ENCODE data around the gene C3orf85.

Gene C3orf85

GRCh38 chr3:109136523-109136922 lies at the start of gene C3orf85:
Gene C3orf85, plus strand, starts transcription at chr3:109136719. Its CDS starts 129 bp downstream, at chr3:109136848.
- no peak within 1 kb of the TSS for H3K27ac ChIP-seq (ENCODE audit: extremely low read depth, low read depth, low read length)
- no peaks in the 10 kb centered on the region for H3K4me1 ChIP-seq (ENCODE audit: control insufficient read depth, insufficient read depth, low read length)
- CTCF ChIA-PET, result no interaction called here
- H3K9me3 ChIP-seq (ENCODE audit: control insufficient read depth, insufficient read depth, low read depth, low read length), result no peaks in the 10 kb centered on the region
- no peak within 1 kb of the TSS for H3K4me3 ChIP-seq (ENCODE audit: low read depth, low read length)
- POLR2A ChIA-PET, result no interaction called here
- TF ChIP-seq SETDB1 (IDR thresholded peaks at IDR 0.05; ENCODE audit: insufficient read length, low read length) (no peak), ZNF777 (tag by site-specific recombination; IDR thresholded peaks at IDR 0.05; ENCODE audit: borderline replicate concordance) (no peak), ZNF416 (tag by site-specific recombination; IDR thresholded peaks at IDR 0.05) (no peak), ZBTB1 (tag by site-specific recombination; IDR thresholded peaks at IDR 0.05) (no peak), REST (tag by site-specific recombination; IDR thresholded peaks at IDR 0.05) (no peak), ZNF561 (tag by site-specific recombination; IDR thresholded peaks at IDR 0.05; ENCODE audit: borderline replicate concordance) (no peak), ZBTB10 (tag by site-specific recombination; IDR thresholded peaks at IDR 0.05) (no peak), ZNF654 (tag by site-specific recombination; IDR thresholded peaks at IDR 0.05; ENCODE audit: low read depth) (no peak), ZSCAN23 (tag by site-specific recombination; IDR thresholded peaks at IDR 0.05) (no peak), ZNF830 (tag by site-specific recombination; IDR thresholded peaks at IDR 0.05; ENCODE audit: low read depth) (no peak), ZNF560 (tag by site-specific recombination; IDR thresholded peaks at IDR 0.05; ENCODE audit: borderline replicate concordance) (no peak), GLI4 (tag by site-specific recombination; IDR thresholded peaks at IDR 0.05) (no peak), ZNF221 (tag by site-specific recombination; IDR thresholded peaks at IDR 0.05; ENCODE audit: borderline replicate concordance) (no peak), ZNF138 (tag by site-specific recombination; IDR thresholded peaks at IDR 0.05; ENCODE audit: borderline replicate concordance) (no peak), ZNF335 (tag by site-specific recombination; conservative IDR thresholded peaks at IDR 0.05) (no peak)
- TF ChIP-seq, protein P1, sequence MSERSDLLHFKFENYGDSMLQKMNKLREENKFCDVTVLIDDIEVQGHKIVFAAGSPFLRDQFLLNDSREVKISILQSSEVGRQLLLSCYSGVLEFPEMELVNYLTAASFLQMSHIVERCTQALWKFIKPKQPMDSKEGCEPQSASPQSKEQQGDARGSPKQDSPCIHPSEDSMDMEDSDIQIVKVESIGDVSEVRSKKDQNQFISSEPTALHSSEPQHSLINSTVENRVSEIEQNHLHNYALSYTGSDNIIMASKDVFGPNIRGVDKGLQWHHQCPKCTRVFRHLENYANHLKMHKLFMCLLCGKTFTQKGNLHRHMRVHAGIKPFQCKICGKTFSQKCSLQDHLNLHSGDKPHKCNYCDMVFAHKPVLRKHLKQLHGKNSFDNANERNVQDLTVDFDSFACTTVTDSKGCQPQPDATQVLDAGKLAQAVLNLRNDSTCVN (tag by site-specific recombination; optimal IDR thresholded peaks at IDR 0.05), result no peak
- TF ChIP-seq, protein P2, sequence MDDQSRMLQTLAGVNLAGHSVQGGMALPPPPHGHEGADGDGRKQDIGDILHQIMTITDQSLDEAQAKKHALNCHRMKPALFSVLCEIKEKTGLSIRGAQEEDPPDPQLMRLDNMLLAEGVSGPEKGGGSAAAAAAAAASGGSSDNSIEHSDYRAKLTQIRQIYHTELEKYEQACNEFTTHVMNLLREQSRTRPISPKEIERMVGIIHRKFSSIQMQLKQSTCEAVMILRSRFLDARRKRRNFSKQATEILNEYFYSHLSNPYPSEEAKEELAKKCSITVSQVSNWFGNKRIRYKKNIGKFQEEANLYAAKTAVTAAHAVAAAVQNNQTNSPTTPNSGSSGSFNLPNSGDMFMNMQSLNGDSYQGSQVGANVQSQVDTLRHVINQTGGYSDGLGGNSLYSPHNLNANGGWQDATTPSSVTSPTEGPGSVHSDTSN (CRISPR knock-in tag; IDR thresholded peaks at IDR 0.05), result no peak
- TF ChIP-seq, protein P3, sequence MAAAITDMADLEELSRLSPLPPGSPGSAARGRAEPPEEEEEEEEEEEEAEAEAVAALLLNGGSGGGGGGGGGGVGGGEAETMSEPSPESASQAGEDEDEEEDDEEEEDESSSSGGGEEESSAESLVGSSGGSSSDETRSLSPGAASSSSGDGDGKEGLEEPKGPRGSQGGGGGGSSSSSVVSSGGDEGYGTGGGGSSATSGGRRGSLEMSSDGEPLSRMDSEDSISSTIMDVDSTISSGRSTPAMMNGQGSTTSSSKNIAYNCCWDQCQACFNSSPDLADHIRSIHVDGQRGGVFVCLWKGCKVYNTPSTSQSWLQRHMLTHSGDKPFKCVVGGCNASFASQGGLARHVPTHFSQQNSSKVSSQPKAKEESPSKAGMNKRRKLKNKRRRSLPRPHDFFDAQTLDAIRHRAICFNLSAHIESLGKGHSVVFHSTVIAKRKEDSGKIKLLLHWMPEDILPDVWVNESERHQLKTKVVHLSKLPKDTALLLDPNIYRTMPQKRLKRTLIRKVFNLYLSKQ (tag by site-specific recombination; IDR thresholded peaks at IDR 0.05; ENCODE audit: borderline replicate concordance), result no peak
- H3K36me3 ChIP-seq (ENCODE audit: control insufficient read depth in 2 of 2, insufficient read depth in 1 of 2, low read length in 2 of 2), result no peaks in the 10 kb centered on the region
